GM18526 (cell line): ENCODE data around the gene MCM9.

Source experiments
- POLR2A ChIP-seq: IDR thresholded peaks from 3 replicates; pipeline ENCODE4 v1.6.1; 2011; ENCODE audit not compliant: insufficient read length; ENCODE audit errors: extremely low read depth

The MCM9 gene

DNA sequence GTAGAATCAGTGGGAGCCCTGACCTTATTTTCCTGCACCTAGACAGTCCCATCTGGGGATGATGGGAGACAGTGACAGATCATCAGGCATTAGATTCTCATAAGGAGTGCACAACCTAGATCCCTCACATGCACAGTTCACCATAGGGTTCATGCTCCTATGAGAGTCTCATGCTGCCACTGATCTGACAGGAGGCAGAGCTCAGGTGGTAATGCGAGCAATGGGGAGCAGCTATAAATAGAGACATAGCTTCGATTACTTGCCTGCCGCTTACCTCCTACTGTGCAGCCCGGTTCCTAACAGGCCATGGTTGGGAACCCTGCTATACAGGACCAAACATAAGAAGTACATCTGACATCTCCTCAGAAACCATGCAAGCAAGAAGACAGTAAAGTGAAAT is 72.5 kb downstream of the MCM9 start:
- no peak for TF ChIP-seq POLR2A

GRCh38 chr6:118860880-118861279 is 74.1 kb downstream of the MCM9 start:
- TF ChIP-seq POLR2A, result no peak

DNA sequence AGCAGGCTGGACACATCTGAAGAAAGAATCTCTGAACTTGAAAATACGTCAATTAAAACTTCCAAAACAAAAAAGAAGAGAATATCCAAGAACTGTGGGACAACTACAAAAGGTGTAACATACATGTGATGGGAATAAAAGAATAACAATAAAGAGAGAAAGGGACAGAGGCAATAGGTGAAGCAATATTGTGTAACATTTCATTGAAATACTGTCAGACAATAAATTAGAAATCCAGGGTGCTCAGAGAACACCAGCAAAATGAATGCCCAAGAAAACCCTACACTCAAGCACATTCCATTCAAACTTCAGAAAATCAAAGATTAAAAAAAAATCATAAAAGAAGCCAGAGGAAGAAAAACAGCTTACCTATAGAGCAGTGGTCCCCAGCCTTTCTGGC is 74.6 kb downstream of the MCM9 start:
- TF ChIP-seq POLR2A, result no peak

- TF ChIP-seq POLR2A, result no peak
Observed at GRCh38 chr6:118859517-118860064, 75.4 kb downstream of the MCM9 start.

- TF ChIP-seq POLR2A, result no peak
Observed at GRCh38 chr6:118856301-118856700, 78.7 kb downstream of the MCM9 start.

DNA sequence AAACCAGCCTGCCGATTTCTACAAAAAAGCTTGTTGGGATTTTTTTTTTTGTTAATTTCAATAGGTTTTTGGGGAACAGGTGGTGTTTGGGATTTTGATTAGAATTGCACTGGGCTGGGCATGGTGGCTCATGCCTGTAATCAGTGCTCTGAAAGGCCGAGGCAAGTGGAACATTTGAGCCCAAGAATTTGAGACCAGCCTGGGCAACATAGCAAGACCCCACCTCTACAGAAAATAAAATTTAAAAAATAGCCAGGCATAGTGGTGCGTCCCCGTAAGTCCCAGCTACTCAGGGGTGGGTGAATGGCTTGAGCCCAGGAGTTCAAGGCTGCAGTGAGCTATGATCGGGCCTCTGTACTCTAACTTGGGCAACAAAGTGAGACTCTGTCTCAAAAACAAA is 81.6 kb downstream of the MCM9 start:
- no peak for TF ChIP-seq POLR2A

DNA sequence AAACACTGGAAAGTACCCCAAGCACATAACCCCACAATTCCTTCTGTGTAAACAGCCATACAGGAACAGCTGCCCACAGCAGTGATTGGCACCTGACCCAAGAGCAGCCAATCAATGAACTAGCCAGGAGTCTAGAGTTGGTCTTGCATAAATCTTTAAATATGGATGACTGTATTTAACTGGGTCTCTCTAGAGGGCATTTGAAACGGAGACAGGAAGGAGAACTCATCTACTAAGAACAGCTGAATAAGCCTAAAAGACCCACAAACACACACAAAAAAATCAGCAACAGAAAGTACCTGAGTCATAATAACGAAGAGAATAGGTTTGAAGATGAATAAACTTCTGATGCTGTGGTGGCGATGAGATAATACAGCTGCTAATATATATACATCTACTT is 90.0 kb downstream of the MCM9 start:
- no peak for TF ChIP-seq POLR2A

DNA sequence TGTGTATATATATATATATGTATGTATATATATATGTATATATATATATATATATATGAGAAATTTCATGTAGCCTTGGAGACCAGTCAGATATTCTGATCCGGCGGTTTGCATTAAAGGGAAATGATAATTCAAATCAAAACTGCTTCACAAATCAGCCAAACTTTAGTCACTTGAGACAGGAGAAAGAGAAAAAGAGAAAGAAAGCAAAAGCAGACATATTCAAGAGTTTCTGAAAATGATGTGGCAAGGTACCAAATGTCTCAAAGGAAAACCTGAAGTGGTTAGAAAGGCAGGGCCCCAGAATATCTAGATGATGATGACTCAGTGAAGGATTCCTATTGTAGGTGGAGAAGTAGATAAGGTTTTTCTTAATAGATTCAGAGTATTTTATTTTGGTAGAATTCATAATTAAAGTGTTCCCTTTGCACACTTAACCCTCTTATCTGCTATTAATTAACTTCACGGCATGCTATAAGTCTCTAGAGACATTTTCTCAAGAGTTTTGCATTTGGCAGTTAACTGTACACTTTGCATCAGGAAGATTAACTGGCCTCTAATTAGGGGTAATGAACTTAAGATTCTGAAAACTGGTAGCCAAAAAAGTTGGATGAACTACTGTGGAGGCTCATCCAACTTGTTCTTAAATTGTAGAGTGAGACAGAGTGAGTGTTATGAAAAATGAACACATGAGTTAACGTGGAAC is 91.1 kb downstream of the MCM9 start:
- TF ChIP-seq POLR2A, result no peak

- no peak for TF ChIP-seq POLR2A
Observed at GRCh38 chr6:118830691-118831090, 104.3 kb downstream of the MCM9 start.

DNA sequence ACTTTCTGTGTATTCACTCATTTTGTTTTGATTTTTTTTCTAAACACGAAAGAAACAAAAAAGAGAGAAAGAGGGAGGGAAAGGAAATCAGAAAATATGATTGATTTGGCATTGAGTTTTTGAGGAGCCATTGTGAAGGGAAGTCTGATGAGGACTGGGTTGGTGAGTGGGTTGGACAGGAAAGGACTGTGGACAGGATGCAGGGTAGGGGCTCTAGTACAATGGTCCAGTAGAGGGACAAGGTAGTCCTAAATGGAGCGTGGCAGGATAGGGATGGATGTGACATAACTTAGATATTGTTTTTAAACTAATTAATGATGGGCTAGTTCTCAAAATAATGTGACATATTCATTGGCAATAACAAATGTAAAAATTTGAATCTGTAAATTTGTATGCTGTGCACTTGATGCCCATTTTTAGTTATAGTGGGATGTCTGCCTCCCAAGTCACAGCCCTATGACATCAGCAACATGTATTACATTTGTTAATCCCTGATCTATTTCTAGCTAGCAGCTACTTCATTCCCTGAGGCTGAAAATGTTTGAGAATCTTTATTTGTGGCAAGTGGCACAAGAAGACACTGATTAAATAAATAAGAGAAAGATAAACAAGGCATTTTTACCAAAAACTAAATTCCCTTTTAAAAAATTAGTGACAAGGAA is 105.0 kb downstream of the MCM9 start:
- no peak for TF ChIP-seq POLR2A

DNA sequence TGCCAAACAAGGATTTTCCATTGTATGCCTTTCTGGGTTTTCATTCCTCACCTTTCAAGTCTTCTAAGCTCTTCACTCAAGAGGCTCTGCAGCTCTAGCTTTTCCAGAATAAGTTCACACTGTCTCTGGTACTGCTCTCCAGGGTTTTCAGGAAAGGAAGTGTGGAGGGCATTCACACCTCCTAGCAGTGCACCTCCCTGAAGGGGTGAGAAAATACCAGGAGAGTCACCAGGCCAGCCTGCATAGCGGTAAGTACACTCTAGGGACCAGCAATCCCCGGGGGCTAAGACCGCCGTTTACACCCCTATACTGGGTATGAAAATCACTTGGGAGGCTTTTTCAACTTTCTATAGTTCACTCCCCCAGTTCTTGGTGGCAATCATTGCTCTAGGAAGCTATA is 108.9 kb downstream of the MCM9 start:
- TF ChIP-seq POLR2A, result no peak

GRCh38 chr6:118825661-118826060 is 109.3 kb downstream of the MCM9 start:
- no peak for TF ChIP-seq POLR2A

DNA sequence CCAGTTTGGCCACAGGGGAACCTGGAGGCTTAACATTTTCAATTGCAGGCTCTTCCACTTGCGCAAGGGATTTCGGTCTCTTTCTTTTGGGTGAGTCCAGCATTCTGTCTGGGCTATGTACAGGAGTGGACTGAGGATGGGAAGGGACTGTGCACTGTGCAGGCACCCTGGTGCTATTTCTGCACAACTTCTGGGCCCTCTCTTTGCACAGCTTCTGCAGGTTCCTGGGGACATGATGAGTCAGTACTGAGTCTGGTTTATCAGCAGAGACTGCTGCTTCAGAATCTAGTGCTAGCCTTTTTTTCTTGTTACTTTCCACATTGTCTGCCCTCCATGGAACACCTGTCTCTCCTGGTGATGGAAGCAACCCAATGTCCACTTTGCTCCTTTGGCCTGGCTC is 119.5 kb downstream of the MCM9 start:
- no peak for TF ChIP-seq POLR2A

DNA sequence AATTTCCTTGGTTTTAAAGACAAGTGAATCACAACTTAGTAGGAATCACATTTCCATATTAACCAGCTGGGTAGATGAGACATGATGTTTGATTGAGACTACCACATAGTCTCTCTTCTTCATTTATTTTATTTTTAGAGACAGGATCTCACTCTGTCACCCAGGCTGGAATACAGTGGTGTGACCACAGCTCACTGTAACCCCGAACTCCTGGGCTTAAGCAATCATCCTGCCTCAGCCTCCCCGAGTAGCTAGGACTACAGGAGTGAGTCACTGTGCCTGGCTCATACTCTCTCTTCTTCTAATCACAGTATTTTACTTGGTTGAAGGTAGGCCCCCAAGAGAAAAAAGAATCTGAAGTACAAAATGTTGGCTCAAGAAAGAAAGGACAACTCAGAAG is 121.2 kb downstream of the MCM9 start:
- no peak for TF ChIP-seq POLR2A

DNA sequence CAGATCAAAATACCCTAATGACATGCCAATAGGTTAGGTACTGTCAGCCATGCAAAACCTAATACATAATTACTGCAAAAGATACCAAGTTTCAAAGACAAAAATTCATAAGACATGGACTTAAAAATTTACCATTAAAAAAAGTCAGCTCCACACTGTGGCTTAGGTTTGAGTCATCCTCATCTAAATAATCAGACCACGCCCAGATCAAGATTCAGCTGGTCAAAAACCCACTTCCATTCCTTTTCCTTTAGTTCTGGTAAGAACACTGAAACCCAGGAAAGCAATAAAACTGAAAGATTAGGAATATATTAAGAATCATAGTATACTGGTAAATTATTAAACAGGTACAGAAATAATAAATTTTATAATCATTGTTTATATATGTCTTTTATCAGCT is 122.0 kb downstream of the MCM9 start:
- no peak for TF ChIP-seq POLR2A

DNA sequence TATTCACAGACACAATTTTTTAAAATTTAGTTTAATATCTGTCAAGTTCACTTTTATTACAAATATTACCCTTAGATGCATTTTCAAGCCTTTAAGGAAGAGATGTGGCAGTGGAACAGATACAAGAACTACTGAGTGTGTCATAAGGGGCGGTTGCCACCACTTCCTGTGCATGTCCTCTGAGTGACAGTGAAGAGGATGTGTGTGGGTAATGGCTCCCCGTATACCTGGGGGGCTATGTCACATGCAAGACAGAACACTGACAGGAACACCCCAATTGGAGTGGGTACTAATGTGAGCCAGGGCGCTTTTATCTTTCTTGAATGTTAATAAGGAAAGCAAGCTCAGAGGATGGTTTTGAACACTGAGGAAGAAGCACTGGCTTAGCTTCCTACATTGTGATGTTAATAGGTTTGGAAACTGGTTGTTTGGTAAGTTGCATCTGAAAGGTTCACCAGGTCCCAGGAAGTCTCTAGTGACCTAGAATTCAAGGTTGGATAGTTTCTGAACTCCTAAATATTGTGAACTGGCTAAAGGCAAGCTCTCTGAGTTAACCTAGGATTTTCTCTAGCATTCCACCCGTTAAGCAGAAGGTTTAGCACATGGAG is 124.4 kb downstream of the MCM9 start:
- TF ChIP-seq POLR2A, result no peak

DNA sequence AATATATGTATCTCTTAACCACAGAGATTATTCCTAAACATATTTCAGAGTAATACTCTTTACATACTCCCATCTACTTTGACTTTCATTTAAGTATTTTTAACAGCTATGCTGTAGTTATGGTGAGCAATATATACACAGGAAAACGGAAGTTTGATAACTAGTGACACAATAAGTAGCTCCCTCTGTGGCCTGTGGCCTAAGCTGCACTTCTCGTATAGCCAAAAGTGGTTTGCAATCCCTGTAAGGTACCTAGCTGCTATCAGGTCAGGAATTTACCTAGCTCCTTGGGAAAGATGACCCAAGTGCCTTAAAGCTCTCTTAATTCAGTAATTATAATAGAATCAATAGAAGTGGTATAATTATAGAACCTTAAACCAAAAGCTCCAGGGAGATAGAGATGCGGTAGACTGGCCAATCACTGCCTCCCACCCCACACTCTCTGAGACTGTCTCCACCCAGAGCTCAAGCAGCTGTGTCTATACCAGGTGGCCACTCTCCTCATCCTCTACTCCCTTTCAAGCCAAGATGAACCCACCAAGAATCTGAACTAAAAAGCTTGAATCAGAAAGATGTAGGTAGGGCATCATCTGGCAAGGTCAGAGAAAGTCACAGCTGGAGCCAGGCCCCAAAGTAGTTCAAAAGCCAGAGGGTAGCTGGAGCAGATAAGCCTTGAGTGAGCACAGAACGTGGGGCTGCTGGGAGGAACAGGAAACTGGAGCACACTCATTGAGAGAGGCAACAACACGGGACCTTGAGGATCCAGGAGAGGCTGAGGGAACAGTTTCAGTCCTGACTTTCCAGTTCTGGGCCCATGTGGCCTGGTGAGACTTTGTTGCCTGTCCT is 125.9 kb downstream of the MCM9 start:
- no peak for TF ChIP-seq POLR2A
